Measurements from ENCODE around the gene TBCD.

TBCD gene

GRCh38 chr17:82870091-82870491 is 118.2 kb downstream of the TBCD start:
- no peaks in the 10 kb centered on the region for H3K27me3 ChIP-seq (ENCODE audit: control insufficient read depth, insufficient read depth, low read length)
- H3K27ac ChIP-seq (ENCODE audit: low read depth, low read length) = no peak overlapping the region
- no peak overlapping the region for H3K9ac ChIP-seq (ENCODE audit: low read depth, low read length)
- H3K36me3 ChIP-seq (ENCODE audit: control insufficient read depth, insufficient read depth, low read length) = peaks cover 30% of the 10 kb centered on the region
- no peaks in the 10 kb centered on the region for H3K9me3 ChIP-seq (ENCODE audit: control insufficient read depth, insufficient read depth, low read length)
- no peak overlapping the region for H3K4me3 ChIP-seq (ENCODE audit: low read depth, low read length)
- H3K4me1 ChIP-seq (ENCODE audit: control insufficient read depth, insufficient read depth, low read length) = peaks cover 5% of the 10 kb centered on the region; the same call in 1 of the 2 replicates

GRCh38 chr17:82870541-82870940 is 118.7 kb downstream of the TBCD start:
- Histone ChIP-seq H3K27ac (ENCODE audit: low read depth, low read length) (no peak overlapping the region), H3K9ac (ENCODE audit: low read depth, low read length) (no peak overlapping the region), H3K9me3 (ENCODE audit: control insufficient read depth, insufficient read depth, low read length) (no peaks in the 10 kb centered on the region), H3K36me3 (ENCODE audit: control insufficient read depth, insufficient read depth, low read length) (peaks cover 30% of the 10 kb centered on the region), H3K4me1 (ENCODE audit: control insufficient read depth, insufficient read depth, low read length) (peaks cover 9% of the 10 kb centered on the region; the same call in 1 of the 2 replicates), H3K4me3 (ENCODE audit: low read depth, low read length) (no peak overlapping the region), H3K27me3 (ENCODE audit: control insufficient read depth, insufficient read depth, low read length) (no peaks in the 10 kb centered on the region)

- Histone ChIP-seq H3K27me3 (ENCODE audit: control insufficient read depth, insufficient read depth, low read length) (no peaks in the 10 kb centered on the region), H3K27ac (ENCODE audit: low read depth, low read length) (no peak overlapping the region), H3K36me3 (ENCODE audit: control insufficient read depth, insufficient read depth, low read length) (peaks cover 30% of the 10 kb centered on the region), H3K4me1 (ENCODE audit: control insufficient read depth, insufficient read depth, low read length) (peaks cover 12% of the 10 kb centered on the region; the same call in 1 of the 2 replicates), H3K4me3 (ENCODE audit: low read depth, low read length) (no peak overlapping the region), H3K9me3 (ENCODE audit: control insufficient read depth, insufficient read depth, low read length) (no peaks in the 10 kb centered on the region), H3K9ac (ENCODE audit: low read depth, low read length) (no peak overlapping the region)
These were observed 119.4 kb downstream of the TBCD start for GRCh38 chr17:82871056-82871775.

- no peaks in the 10 kb centered on the region for H3K27me3 ChIP-seq (ENCODE audit: control insufficient read depth, insufficient read depth, low read length)
- no peak overlapping the region for H3K4me3 ChIP-seq (ENCODE audit: low read depth, low read length)
- no peak overlapping the region for H3K9ac ChIP-seq (ENCODE audit: low read depth, low read length)
- H3K36me3 ChIP-seq (ENCODE audit: control insufficient read depth, insufficient read depth, low read length) = peaks cover 25% of the 10 kb centered on the region
- H3K9me3 ChIP-seq (ENCODE audit: control insufficient read depth, insufficient read depth, low read length) = no peaks in the 10 kb centered on the region
- H3K27ac ChIP-seq (ENCODE audit: low read depth, low read length) = no peak overlapping the region
- peaks cover 12% of the 10 kb centered on the region; the same call in 1 of the 2 replicates for H3K4me1 ChIP-seq (ENCODE audit: control insufficient read depth, insufficient read depth, low read length)
These were observed 120.1 kb downstream of the TBCD start for GRCh38 chr17:82871776-82872561.

GRCh38 chr17:82872591-82873520 is 121.0 kb downstream of the TBCD start:
- peaks cover 25% of the 10 kb centered on the region for H3K36me3 ChIP-seq (ENCODE audit: control insufficient read depth, insufficient read depth, low read length)
- H3K9ac ChIP-seq (ENCODE audit: low read depth, low read length) = no peak overlapping the region
- H3K4me3 ChIP-seq (ENCODE audit: low read depth, low read length) = no peak overlapping the region
- H3K27ac ChIP-seq (ENCODE audit: low read depth, low read length) = no peak overlapping the region
- H3K27me3 ChIP-seq (ENCODE audit: control insufficient read depth, insufficient read depth, low read length) = no peaks in the 10 kb centered on the region
- peaks cover 12% of the 10 kb centered on the region; the same call in 1 of the 2 replicates for H3K4me1 ChIP-seq (ENCODE audit: control insufficient read depth, insufficient read depth, low read length)
- no peaks in the 10 kb centered on the region for H3K9me3 ChIP-seq (ENCODE audit: control insufficient read depth, insufficient read depth, low read length)

GRCh38 chr17:82873521-82873920 is 121.7 kb downstream of the TBCD start:
- Histone ChIP-seq H3K4me1 (ENCODE audit: control insufficient read depth, insufficient read depth, low read length) (peaks cover 12% of the 10 kb centered on the region; the same call in 1 of the 2 replicates), H3K27ac (ENCODE audit: low read depth, low read length) (no peak overlapping the region), H3K9ac (ENCODE audit: low read depth, low read length) (no peak overlapping the region), H3K9me3 (ENCODE audit: control insufficient read depth, insufficient read depth, low read length) (no peaks in the 10 kb centered on the region), H3K27me3 (ENCODE audit: control insufficient read depth, insufficient read depth, low read length) (no peaks in the 10 kb centered on the region), H3K4me3 (ENCODE audit: low read depth, low read length) (no peak overlapping the region), H3K36me3 (ENCODE audit: control insufficient read depth, insufficient read depth, low read length) (peaks cover 25% of the 10 kb centered on the region)

GRCh38 chr17:82874011-82874835 is 122.4 kb downstream of the TBCD start:
- H3K4me3 ChIP-seq (ENCODE audit: low read depth, low read length) = no peak overlapping the region
- peaks cover 25% of the 10 kb centered on the region for H3K36me3 ChIP-seq (ENCODE audit: control insufficient read depth, insufficient read depth, low read length)
- no peaks in the 10 kb centered on the region for H3K27me3 ChIP-seq (ENCODE audit: control insufficient read depth, insufficient read depth, low read length)
- H3K9me3 ChIP-seq (ENCODE audit: control insufficient read depth, insufficient read depth, low read length) = no peaks in the 10 kb centered on the region
- no peak overlapping the region for H3K27ac ChIP-seq (ENCODE audit: low read depth, low read length)
- no peak overlapping the region for H3K9ac ChIP-seq (ENCODE audit: low read depth, low read length)
- peaks cover 12% of the 10 kb centered on the region; the same call in 1 of the 2 replicates for H3K4me1 ChIP-seq (ENCODE audit: control insufficient read depth, insufficient read depth, low read length)

GRCh38 chr17:82875407-82875856 is 123.6 kb downstream of the TBCD start:
- H3K4me3 ChIP-seq (ENCODE audit: low read depth, low read length) = no peak overlapping the region
- no peak overlapping the region for H3K9ac ChIP-seq (ENCODE audit: low read depth, low read length)

GRCh38 chr17:82876149-82876548 is 124.3 kb downstream of the TBCD start:
- Histone ChIP-seq H3K4me3 (ENCODE audit: low read depth, low read length) (no peak overlapping the region), H3K4me1 (ENCODE audit: control insufficient read depth, insufficient read depth, low read length) (peaks cover 12% of the 10 kb centered on the region; the same call in 1 of the 2 replicates), H3K36me3 (ENCODE audit: control insufficient read depth, insufficient read depth, low read length) (peaks cover 13% of the 10 kb centered on the region), H3K9ac (ENCODE audit: low read depth, low read length) (no peak overlapping the region), H3K9me3 (ENCODE audit: control insufficient read depth, insufficient read depth, low read length) (no peaks in the 10 kb centered on the region), H3K27me3 (ENCODE audit: control insufficient read depth, insufficient read depth, low read length) (no peaks in the 10 kb centered on the region), H3K27ac (ENCODE audit: low read depth, low read length) (peak overlapping the region; percentile 12)

More at GRCh38 chr17:82875407-82875856, 123.6 kb downstream of the TBCD start:
- H3K27ac ChIP-seq (ENCODE audit: low read depth, low read length) = peak overlapping the region; percentile 9
- no peaks in the 10 kb centered on the region for H3K9me3 ChIP-seq (ENCODE audit: control insufficient read depth, insufficient read depth, low read length)
- peaks cover 20% of the 10 kb centered on the region for H3K36me3 ChIP-seq (ENCODE audit: control insufficient read depth, insufficient read depth, low read length)
- peaks cover 12% of the 10 kb centered on the region; the same call in 1 of the 2 replicates for H3K4me1 ChIP-seq (ENCODE audit: control insufficient read depth, insufficient read depth, low read length)
- no peaks in the 10 kb centered on the region for H3K27me3 ChIP-seq (ENCODE audit: control insufficient read depth, insufficient read depth, low read length)
